SW480 (cell line): ENCODE measurements around the gene EEFSEC.
A peak's percentile ranks its signal among the peaks of the same experiment; 100 is the strongest.

ENCODE experiments used
- DNase-seq: peaks from one replicate; pipeline ENCODE4 v3.0.0-alpha.2; 2016; ENCODE audit warnings: low spot score

EEFSEC gene

DNA sequence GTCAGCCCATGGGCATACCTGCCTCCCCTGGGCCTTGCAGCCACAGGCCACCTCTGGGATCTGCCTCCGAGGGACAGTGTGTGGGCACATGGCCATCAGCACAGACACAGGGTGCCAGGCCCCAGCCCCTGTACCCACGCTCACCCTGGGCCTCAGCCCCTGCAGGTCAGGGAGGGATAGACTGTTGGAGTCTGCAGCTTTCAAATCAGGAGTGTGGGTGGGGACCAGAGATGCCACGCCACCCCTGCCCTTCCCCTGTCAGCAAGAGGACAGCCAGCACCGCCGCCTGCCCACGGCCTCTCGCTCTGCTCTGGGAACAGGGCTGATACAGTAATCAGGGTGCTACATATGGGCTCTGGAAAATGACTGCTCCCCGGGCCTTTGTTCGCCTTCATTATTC lies 240.8 kb downstream of the EEFSEC start:
- no peak for DNase-seq

DNA sequence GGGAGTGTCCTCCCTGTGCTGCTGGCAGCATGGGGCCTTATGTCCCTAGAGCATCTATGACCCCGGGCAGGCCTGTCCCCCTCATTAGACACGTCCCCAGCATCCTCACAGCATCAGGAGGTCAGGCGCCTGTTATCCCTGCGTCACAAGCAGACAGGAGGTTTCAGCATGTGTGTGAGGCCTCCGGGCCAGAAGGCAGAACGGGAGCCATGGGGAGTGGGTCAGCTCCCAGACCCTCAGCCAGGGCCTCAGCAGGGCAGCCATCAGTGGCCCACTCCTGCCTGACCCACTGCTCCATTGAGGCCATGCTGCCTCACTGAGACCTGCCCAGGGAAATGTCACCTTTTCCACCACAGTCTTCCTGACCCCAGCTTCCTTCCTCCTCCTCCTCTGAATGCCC lies 241.8 kb downstream of the EEFSEC start:
- DNase-seq, result no peak

DNA sequence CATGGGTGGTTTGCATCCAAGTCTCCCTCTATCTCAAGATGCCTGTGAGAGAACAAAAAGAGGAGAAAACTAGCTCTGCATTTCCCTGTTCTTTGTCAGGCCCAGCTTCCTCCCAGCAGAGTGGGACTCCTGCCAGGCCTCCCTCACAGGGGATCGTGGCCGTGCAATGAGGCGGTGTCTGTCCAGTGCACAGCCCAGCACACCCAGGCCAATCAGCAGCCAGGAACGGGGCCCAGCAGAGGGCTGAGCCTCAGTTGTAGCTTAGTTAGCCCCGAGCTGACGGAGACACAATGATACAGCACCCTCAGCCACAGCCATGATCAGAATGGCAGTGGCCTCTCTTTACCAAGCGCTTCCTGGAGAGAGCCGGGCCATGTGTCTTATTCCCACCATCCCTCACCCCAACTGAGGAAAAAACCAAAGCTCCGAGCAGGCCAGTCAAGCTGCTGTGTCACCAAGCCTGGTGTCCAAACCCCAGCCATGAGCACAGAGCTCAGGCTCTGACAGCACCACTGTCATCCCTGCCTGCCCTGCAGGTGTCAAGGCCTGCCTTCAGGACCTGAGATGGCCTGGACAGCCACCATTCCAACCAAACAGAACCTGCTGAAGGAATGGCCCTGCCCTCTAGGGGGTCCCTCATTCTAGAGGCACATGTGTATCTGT lies 242.3 kb downstream of the EEFSEC start:
- DNase-seq, result no peak

- no peak for DNase-seq
These were observed 244.2 kb downstream of the EEFSEC start for GRCh38 chr3:128397484-128397883.

GRCh38 chr3:128398586-128398985 lies 245.3 kb downstream of the EEFSEC start:
- no peak for DNase-seq

- no peak for DNase-seq
These were observed 246.1 kb downstream of the EEFSEC start for GRCh38 chr3:128399221-128399915.

DNA sequence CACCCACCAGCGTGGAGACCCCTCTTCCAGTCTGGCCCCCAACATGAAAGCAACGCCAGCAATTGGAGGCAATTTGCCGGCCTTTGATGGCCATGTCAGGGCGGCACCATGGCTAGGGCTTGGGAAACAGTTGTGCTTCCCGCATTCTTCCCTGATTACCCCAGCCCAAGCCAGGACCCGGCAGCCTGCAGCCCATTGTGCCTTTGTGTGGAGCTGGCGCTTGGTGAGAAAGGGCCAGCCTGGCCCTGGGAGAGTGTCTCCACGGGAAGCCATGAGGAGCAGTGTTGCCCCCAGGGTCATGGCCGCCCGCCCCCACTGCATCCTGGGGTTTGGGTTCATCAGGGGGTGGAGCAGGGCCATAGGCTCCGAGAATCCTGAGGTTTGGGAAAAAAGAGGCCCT lies 247.4 kb downstream of the EEFSEC start:
- no peak for DNase-seq

- no peak for DNase-seq
These were observed 249.0 kb downstream of the EEFSEC start for GRCh38 chr3:128402319-128402718.

DNA sequence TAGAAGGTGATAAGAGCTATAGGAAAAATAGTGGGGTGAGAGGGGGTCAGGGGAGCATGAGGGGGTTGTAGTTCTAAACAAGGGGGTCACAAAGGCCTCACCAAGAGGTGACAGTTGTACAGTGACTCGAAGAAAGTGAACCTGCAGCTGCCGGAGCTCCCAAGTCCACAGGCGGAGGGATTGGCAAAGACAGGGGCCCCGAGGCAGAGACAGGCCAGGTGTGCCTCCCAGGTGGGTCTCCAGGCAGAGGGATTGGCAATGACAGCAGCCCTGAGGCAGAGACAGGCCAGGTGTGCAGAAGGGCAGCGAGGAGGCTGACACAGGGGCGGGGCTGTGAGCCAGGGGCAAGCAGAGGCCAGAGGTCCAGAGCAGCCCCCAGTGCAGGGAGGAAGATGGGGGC lies 249.7 kb downstream of the EEFSEC start:
- no peak for DNase-seq

- DNase-seq, result no peak
These were observed 251.2 kb downstream of the EEFSEC start for GRCh38 chr3:128404276-128405068.

- no peak for DNase-seq
These were observed 252.4 kb downstream of the EEFSEC start for GRCh38 chr3:128405554-128406277.

GRCh38 chr3:128407247-128407646 lies 254.0 kb downstream of the EEFSEC start:
- DNase-seq, result no peak

- DNase-seq, result no peak
These were observed 254.9 kb downstream of the EEFSEC start for GRCh38 chr3:128408012-128408692.

DNA sequence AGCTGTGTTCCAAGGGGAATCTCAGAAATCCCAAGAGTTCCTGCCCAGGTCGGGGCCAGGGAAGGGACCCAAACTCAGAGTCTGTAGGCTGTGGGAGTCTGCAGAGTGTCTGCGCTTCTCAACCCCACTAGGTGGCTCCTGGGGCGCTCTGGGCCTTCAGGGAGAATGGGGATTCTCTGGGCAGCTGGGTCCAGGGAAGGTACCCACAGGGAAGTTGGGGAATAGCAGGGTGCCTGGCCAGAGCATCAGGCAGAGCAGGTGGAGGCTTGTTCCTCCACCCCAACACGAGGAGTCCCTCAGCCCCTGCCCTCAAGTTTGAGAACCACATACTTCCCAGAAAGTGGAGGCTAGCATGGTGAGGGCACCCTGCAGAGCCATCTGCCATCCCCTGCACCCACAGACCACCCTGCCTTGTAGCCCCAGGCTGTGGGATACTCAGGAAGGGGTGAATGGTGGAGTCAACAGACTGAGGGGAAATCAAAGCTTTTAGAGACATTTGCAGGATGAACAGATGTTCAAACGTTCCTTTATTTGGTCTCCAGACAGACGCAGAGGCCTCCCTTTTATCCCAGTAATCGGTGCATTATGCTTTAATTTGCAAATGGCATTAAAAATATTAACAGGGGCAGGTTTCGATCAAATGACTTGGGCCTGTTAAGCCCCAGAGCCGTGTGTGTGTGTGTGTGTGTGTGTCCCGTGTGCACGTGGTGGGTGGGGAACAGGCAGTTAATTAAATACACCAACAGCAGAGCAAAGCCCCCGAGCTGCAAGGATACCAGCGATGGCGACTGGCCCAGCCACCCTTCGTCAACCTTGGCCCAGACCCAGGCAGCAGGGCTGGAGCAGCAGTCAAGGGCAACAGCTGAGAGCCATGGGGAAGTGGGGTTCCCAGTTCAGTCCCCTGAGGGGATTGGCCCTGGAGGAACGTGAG lies 255.7 kb downstream of the EEFSEC start:
- no peak for DNase-seq

DNA sequence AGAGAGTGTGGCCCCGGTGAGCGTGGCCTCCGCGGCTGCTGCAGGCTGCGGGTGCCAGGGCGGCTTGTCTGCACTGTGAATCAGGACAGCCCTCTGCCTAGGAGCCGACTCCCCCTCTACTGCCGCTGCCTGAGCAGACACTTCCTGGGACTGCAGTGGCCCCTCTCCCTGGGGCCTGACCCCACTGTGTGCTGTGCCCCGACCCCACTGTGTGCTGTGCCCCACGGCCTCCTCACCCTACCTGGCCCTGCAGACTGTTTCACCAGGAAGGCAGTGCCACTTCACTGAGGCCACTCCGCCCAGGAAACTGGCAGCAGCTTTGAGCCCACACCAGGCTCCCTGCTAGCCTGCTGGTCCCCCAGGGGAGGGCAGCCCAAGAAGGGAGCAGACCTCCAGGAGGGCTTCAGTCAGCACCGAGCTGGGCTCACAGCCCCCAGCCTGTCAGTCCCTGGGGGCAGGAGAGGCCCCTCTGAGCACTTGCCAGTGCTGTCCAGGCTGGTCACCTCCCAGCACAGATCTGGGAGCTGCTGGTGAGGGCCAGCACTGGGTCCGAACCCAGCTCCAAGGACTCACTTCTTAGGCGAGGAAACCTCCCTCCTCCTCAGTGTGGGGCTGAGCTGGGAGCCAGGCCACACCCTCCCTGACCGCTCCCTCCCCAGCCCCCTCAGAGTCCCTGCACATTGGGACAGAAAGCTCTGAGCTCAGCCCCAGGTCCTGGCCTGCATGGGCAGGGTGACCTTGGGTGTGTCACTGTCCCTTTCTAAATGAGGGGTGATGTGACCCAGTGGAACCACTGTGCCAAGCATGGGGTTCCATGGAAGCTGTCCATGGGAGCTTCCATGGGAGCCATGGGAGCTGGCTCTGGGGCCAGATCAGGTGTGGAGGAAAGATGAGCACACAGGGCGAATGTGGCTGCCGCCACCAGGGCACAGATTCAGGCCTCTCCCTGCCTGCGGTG lies 256.6 kb downstream of the EEFSEC start:
- DNase-seq, result no peak

DNA sequence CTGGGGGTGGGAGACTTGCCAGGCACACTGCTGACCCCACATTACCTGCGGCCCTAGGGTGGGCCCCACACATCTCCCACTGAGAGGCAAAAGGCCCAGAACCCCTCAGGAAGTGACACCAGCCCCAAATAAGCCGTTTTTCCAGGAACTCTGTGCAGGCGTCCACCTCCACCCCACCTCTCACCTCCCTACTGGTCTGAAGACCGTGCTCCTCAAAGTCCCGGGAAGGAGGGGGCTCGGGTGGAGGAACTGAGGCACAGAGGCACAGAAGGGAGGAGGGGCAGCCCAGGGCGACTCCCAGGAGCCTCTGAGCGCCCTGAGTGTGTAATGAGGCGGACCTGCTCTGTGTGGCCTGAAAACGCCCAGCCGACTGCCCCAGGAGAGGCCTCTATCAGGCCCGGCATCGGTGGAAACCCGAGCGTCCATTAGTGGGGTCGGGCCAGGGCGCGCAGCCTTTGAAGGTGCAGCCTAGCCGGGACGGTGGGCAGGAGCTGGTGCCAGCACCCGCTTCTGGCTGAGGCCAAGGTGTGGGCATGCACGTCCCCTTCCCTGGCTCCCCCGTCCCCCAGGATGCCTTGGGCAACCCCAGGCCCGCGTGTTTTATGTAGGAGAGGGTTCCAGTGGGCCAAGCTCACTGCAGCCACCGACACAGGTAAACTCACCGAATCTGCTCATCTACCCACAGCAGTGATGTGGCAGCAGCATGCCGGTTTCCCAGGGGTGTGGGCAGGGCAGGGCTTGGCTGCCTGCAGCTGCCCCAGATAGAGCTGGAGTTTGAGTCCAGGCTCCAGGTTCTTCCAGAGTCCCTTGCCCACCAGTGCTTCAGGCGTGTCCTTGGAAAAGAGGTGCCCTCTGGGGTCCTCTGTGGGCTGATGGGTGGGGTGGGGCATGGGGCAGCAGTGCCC lies 257.6 kb downstream of the EEFSEC start:
- peak; percentile 26 for DNase-seq

GRCh38 chr3:128411574-128412064 lies 258.3 kb downstream of the EEFSEC start:
- no peak for DNase-seq
